HG03342 (cell line): Measurements from ENCODE around the gene ACSBG1.
"Not testable (repeated sequence)": the region's sequence is repeated elsewhere in the genome, so short reads cannot be mapped to it uniquely, and the experiment has no call there.

Experiments
- ATAC-seq: cut with Tn5 transposase; IDR thresholded peaks from one replicate; pipeline ENCODE4 v1.9.1; 2021; ENCODE audit warnings: mild to moderate bottlenecking, moderate library complexity; ENCODE audit not compliant: unreplicated experiment

The ACSBG1 gene

GRCh38 chr15:78170848-78171773, 63.3 kb downstream of the ACSBG1 start:
- peak; percentile 70 for ATAC-seq

- no peak for ATAC-seq
Measured at GRCh38 chr15:78168608-78169007, 65.8 kb downstream of the ACSBG1 start.

GRCh38 chr15:78167227-78167888, 67.0 kb downstream of the ACSBG1 start:
- ATAC-seq: peak; percentile 74

- no peak for ATAC-seq
Measured at GRCh38 chr15:78164010-78164409, 70.4 kb downstream of the ACSBG1 start.

DNA sequence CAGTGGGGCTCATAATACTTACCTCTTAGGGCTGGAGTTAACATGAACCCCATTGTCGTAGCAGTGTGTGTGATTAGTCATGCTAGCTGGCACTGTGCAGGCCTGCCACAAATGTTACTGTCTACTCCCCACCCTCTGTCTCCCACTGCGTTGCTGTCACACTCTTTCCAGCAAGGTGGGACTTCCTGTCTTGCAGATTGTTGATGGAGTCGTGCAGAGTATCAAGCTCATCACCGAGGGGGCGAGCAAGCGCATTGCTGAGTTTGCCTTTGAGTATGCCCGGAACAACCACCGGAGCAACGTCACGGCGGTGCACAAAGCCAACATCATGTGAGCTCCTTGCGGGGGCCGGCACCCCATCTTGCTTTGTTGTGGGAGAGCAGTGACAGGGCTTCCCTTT, 72.3 kb downstream of the ACSBG1 start:
- no peak for ATAC-seq

- ATAC-seq: no peak
Measured at GRCh38 chr15:78159395-78159794, 75.0 kb downstream of the ACSBG1 start.

GRCh38 chr15:78157203-78157602, 77.2 kb downstream of the ACSBG1 start:
- no peak for ATAC-seq

- ATAC-seq: no peak
Measured at GRCh38 chr15:78156653-78157052, 77.7 kb downstream of the ACSBG1 start.

GRCh38 chr15:78155355-78155939, 78.9 kb downstream of the ACSBG1 start:
- no peak for ATAC-seq

GRCh38 chr15:78154955-78155354, 79.4 kb downstream of the ACSBG1 start:
- ATAC-seq: no peak

GRCh38 chr15:78151075-78151474, 83.3 kb downstream of the ACSBG1 start:
- not testable (repeated sequence) for ATAC-seq

GRCh38 chr15:78149805-78150751, 84.3 kb downstream of the ACSBG1 start:
- ATAC-seq: peak; percentile 4

GRCh38 chr15:78149068-78149804, 85.1 kb downstream of the ACSBG1 start, which contains the start of gene IDH3A:
IDH3A (plus strand) TSS chr15:78149362; CDS start chr15:78149404, 42 bp downstream.
- peak; percentile 80 for ATAC-seq

GRCh38 chr15:78148392-78149067, 85.8 kb downstream of the ACSBG1 start:
- peak; percentile 4 for ATAC-seq

DNA sequence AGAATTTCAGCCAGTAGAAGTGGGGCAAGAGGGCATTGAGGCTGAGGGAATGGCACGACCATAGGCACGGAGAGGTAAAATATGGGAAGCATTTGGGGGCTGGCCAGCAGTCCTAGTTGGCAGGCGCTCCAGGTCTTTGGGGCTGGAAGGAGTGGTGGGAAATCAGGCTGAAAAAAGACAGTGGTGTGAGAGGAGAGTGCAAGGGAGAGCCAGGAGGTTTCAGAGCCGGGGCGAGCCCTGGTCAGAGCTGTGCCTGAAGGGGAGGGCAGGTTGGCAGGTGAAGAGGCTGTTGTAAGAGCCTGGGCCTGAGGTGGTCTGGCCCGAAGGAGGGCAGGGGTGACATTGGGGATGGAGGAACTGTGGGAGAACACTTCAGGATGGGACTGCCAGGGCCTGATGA, 86.8 kb downstream of the ACSBG1 start:
- no peak for ATAC-seq

GRCh38 chr15:78146425-78147154, 87.8 kb downstream of the ACSBG1 start:
- ATAC-seq: no peak

DNA sequence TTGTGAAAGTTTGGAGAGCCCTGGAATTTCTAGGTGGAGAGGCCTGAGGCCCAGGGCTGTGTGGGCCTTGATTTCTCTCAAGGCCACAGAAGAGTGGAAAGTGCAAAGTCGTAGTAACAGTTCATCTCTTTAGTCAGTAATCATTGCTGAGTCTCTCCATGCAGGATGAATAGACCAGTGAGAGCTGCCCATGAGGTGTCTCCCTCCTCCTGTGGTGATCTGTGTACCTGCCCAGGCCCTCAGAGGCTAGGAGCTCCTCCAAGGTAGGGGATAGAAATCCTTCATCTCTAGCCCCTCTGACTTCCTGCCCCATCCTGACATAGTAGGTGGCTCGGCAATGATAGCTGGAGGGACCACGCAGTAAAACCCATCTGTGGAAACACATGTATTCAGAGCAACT, 92.0 kb downstream of the ACSBG1 start:
- ATAC-seq: no peak

DNA sequence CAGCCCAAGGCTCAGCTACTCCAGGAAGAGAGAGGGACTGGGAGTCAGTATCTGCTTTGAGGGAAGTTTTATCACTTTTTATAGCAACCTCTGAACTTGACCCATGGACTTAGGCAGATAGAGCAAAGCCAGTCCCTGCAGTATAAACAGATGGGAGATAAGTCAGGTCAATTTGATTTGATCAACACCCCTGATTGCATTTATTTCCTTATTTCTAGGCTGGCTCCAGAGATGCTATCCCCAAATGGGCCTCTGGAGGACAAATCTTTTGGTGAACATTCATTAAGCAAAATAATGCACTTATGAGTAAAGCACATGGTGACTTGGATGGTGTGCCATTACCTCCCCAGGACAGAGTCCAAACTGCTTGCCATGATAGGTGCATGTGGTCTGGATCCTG, 94.1 kb downstream of the ACSBG1 start:
- no peak for ATAC-seq

GRCh38 chr15:78139578-78139977, 94.8 kb downstream of the ACSBG1 start:
- no peak for ATAC-seq
